ENCODE measurements around the gene POU2AF1.
A peak's percentile ranks its signal among the peaks of the same experiment; 100 is the strongest.

Gene POU2AF1

GRCh38 chr11:111417766-111418435, 38.8 kb upstream of the POU2AF1 start:
- no peaks in the 10 kb centered on the region for H4K20me1 ChIP-seq (ENCODE audit: insufficient read depth, low read length)
- H3K9ac ChIP-seq (ENCODE audit: low read length) = peak overlapping the region; percentile 80
- TF ChIP-seq, protein P1, sequence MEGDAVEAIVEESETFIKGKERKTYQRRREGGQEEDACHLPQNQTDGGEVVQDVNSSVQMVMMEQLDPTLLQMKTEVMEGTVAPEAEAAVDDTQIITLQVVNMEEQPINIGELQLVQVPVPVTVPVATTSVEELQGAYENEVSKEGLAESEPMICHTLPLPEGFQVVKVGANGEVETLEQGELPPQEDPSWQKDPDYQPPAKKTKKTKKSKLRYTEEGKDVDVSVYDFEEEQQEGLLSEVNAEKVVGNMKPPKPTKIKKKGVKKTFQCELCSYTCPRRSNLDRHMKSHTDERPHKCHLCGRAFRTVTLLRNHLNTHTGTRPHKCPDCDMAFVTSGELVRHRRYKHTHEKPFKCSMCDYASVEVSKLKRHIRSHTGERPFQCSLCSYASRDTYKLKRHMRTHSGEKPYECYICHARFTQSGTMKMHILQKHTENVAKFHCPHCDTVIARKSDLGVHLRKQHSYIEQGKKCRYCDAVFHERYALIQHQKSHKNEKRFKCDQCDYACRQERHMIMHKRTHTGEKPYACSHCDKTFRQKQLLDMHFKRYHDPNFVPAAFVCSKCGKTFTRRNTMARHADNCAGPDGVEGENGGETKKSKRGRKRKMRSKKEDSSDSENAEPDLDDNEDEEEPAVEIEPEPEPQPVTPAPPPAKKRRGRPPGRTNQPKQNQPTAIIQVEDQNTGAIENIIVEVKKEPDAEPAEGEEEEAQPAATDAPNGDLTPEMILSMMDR (IDR thresholded peaks at IDR 0.05; ENCODE audit: low read length) = no peak
- no peak for TF ChIP-seq EZH2phosphoT487 (IDR thresholded peaks at IDR 0.05; ENCODE audit: low read length)
- no peak for TF ChIP-seq EZH2 (optimal IDR thresholded peaks at IDR 0.05; ENCODE audit: low read depth, low read length)
- no peaks in the 10 kb centered on the region for H3K27me3 ChIP-seq (replicated peaks; ENCODE audit: insufficient read depth, low read length)
- H3K27ac ChIP-seq (ENCODE audit: low read length) = peak overlapping the region; percentile 96
- no peak overlapping the region for H2AFZ ChIP-seq (ENCODE audit: low read length)
- no peaks in the 10 kb centered on the region for H3K79me2 ChIP-seq (ENCODE audit: low read length)
- no peaks in the 10 kb centered on the region for H3K9me3 ChIP-seq (replicated peaks; ENCODE audit: insufficient read depth, low read length)
- peak overlapping the region; percentile 60 for H3K4me2 ChIP-seq (ENCODE audit: low read depth, low read length)
- H3K4me3 ChIP-seq (ENCODE audit: low read length) = peak overlapping the region; percentile 7; the same call in 1 of the 2 replicates
- H3K9me2 ChIP-seq (replicated peaks; ENCODE audit: insufficient read depth, low read length) = no peaks in the 10 kb centered on the region
- peaks cover 80% of the 10 kb centered on the region for H3K4me1 ChIP-seq (ENCODE audit: low read length)
- peak; percentile 95 for DNase-seq
- H3K36me3 ChIP-seq (replicated peaks; ENCODE audit: insufficient read depth, low read length) = no peaks in the 10 kb centered on the region
- peaks cover 30% of the 10 kb centered on the region for H3F3A ChIP-seq (ENCODE audit: insufficient read depth, low read length)

GRCh38 chr11:111417011-111417765, 38.1 kb upstream of the POU2AF1 start:
- H3K4me1 ChIP-seq (ENCODE audit: low read length) = peaks cover 80% of the 10 kb centered on the region
- peak overlapping the region; percentile 60 for H3K4me2 ChIP-seq (ENCODE audit: low read depth, low read length)
- peaks cover 30% of the 10 kb centered on the region for H3F3A ChIP-seq (ENCODE audit: insufficient read depth, low read length)
- no peaks in the 10 kb centered on the region for H3K9me2 ChIP-seq (replicated peaks; ENCODE audit: insufficient read depth, low read length)
- TF ChIP-seq EZH2phosphoT487 (IDR thresholded peaks at IDR 0.05; ENCODE audit: low read length) = no peak
- H3K36me3 ChIP-seq (replicated peaks; ENCODE audit: insufficient read depth, low read length) = no peaks in the 10 kb centered on the region
- no peaks in the 10 kb centered on the region for H4K20me1 ChIP-seq (ENCODE audit: insufficient read depth, low read length)
- H3K4me3 ChIP-seq (ENCODE audit: low read length) = peak overlapping the region; percentile 7; the same call in 1 of the 2 replicates
- no peaks in the 10 kb centered on the region for H3K27me3 ChIP-seq (replicated peaks; ENCODE audit: insufficient read depth, low read length)
- peak overlapping the region; percentile 80 for H3K9ac ChIP-seq (ENCODE audit: low read length)
- H3K79me2 ChIP-seq (ENCODE audit: low read length) = no peaks in the 10 kb centered on the region
- H3K27ac ChIP-seq (ENCODE audit: low read length) = peak overlapping the region; percentile 96
- peak; percentile 84 for DNase-seq
- no peaks in the 10 kb centered on the region for H3K9me3 ChIP-seq (replicated peaks; ENCODE audit: insufficient read depth, low read length)
- H2AFZ ChIP-seq (ENCODE audit: low read length) = no peak overlapping the region

DNA sequence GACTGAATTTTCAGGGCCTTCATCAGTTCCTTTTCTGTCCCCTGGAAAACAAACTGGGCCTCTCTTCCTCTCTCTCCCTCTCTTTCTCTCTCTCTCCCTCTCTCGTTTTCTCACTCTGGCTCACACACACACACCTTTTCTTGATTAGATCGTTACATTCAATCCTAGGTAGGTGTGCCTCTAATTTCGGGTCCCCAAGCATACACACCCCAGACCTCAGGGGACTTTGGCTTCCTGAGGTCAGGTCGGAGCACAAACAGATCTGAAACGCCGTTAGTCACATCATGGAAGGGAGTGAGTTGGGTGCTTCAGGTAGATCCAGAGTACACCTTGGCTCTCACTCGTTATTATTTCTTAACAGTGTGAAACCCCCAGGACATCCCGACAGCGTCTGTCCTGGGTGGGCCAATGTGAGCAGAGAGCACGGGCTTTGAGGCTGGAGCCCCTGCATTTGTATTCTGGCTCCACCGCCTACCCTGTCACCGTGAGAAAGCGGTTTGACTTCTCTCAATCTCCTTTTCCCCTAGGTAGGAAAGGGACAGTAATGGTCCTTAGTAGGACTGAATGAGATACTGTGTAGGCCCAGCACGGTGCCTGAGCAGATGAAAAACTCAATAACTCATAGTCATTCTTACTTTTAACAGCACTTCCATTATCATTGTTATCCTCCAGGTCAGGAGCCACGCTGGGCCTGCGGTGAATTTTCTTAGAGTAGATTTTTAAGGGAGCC, 37.3 kb upstream of the POU2AF1 start:
- no peak overlapping the region for H2AFZ ChIP-seq (ENCODE audit: low read length)
- no peaks in the 10 kb centered on the region for H3K9me2 ChIP-seq (replicated peaks; ENCODE audit: insufficient read depth, low read length)
- H3K79me2 ChIP-seq (ENCODE audit: low read length) = no peaks in the 10 kb centered on the region
- H3K4me2 ChIP-seq (ENCODE audit: low read depth, low read length) = peak overlapping the region; percentile 60; the same call in 1 of the 2 replicates
- no peaks in the 10 kb centered on the region for H4K20me1 ChIP-seq (ENCODE audit: insufficient read depth, low read length)
- H3K9ac ChIP-seq (ENCODE audit: low read length) = peak overlapping the region; percentile 80
- DNase-seq = no peak
- H3K9me3 ChIP-seq (replicated peaks; ENCODE audit: insufficient read depth, low read length) = no peaks in the 10 kb centered on the region
- no peaks in the 10 kb centered on the region for H3K27me3 ChIP-seq (replicated peaks; ENCODE audit: insufficient read depth, low read length)
- H3K27ac ChIP-seq (ENCODE audit: low read length) = peak overlapping the region; percentile 96
- H3F3A ChIP-seq (ENCODE audit: insufficient read depth, low read length) = peaks cover 30% of the 10 kb centered on the region
- no peaks in the 10 kb centered on the region for H3K36me3 ChIP-seq (replicated peaks; ENCODE audit: insufficient read depth, low read length)
- TF ChIP-seq EZH2 (optimal IDR thresholded peaks at IDR 0.05; ENCODE audit: low read depth, low read length) = no peak
- no peak for TF ChIP-seq EZH2phosphoT487 (IDR thresholded peaks at IDR 0.05; ENCODE audit: low read length)
- TF ChIP-seq, protein P1 (IDR thresholded peaks at IDR 0.05; ENCODE audit: low read length) = no peak
- H3K4me1 ChIP-seq (ENCODE audit: low read length) = peaks cover 86% of the 10 kb centered on the region
- H3K4me3 ChIP-seq (ENCODE audit: low read length) = no peak overlapping the region

Data from MM.1S (cell line).